Suprapubic skin (tissue), 4 donors: ENCODE measurements around the gene SETD2. TPM values are rescaled to one million over a fixed set of nuclear protein-coding genes. Genes with fewer than 3 reads are reported as not detected.

ENCODE experiments used
- DNase-seq, 2 donors: peaks; one replicate each; pipeline ENCODE4 v3.0.0-alpha.2; 2019; ENCODE audit warnings: low spot score in 2 of 2
- H3K27ac ChIP-seq: fragments of 200-600 bp; sonication (generic); one replicate; pipeline ENCODE4 v1.5.1; 2019
- H3K27me3 ChIP-seq: fragments of 200-600 bp; sonication (generic); one replicate; pipeline ENCODE4 v1.5.1; 2019
- H3K36me3 ChIP-seq: fragments of 200-600 bp; sonication (generic); one replicate; pipeline ENCODE4 v1.5.1; 2019
- H3K4me1 ChIP-seq: fragments of 200-600 bp; sonication (generic); one replicate; pipeline ENCODE4 v1.5.1; 2019
- H3K4me3 ChIP-seq: fragments of 200-600 bp; sonication (generic); one replicate; pipeline ENCODE4 v1.5.1; 2019; ENCODE audit warnings: mild to moderate bottlenecking
- H3K9me3 ChIP-seq: fragments of 200-600 bp; sonication (generic); one replicate; pipeline ENCODE4 v1.5.1; 2019
- CTCF ChIP-seq, 2 donors: fragments of 200-600 bp in 1 of 2; fragments of 450-650 bp in 1 of 2; sonication (generic) in 1 of 2; IDR thresholded peaks; one replicate each; pipeline ENCODE4 v1.5.1; 2016 to 2019; ENCODE audit warnings: antibody characterized with exemption in 2 of 2, mild to moderate bottlenecking in 1 of 2, moderate library complexity in 1 of 2
- EP300 ChIP-seq: sonication (generic); formaldehyde crosslinking; IDR thresholded peaks from one replicate; pipeline ENCODE4 v1.6.1; 2017; ENCODE audit warnings: antibody characterized with exemption
- POLR2A ChIP-seq, 2 donors: fragments of 450-650 bp; IDR thresholded peaks; one replicate each; pipeline ENCODE4 v1.6.1; 2017; ENCODE audit warnings: antibody characterized with exemption in 2 of 2, mild to moderate bottlenecking in 2 of 2, moderate library complexity in 2 of 2
- POLR2AphosphoS5 ChIP-seq, 3 donors: sonication (generic); formaldehyde crosslinking; IDR thresholded peaks; one replicate each; pipeline ENCODE4 v1.6.1; 2017; ENCODE audit warnings: antibody characterized with exemption in 3 of 3
- WGBS: methylation state at CpG from one replicate; pipeline ENCODE4 v1.1.5; 2018; 5-methylcytosine and 5-hydroxymethylcytosine counted together
- total RNA-seq, 4 donors: library from RNA; depleted of rRNA; stranded (reverse); fragments of >200 nt; gene quantifications; one replicate each; pipeline ENCODE4 v1.1.0, GENCODE V29; 2016

SETD2 gene
- total RNA-seq, 4 donors from 2014 or later: 41.4 to 78.6 (median 53.4) TPM

GRCh38 chr3:46999516-47000197, 164.3 kb downstream of the SETD2 start:
- WGBS: 93% methylated on average over 14 of the region's 14 CpGs

GRCh38 chr3:46998852-46999515, 164.9 kb downstream of the SETD2 start:
- no peak for TF ChIP-seq EP300
- no peak for TF ChIP-seq POLR2AphosphoS5 (IDR thresholded peaks at IDR 0.05)
- TF ChIP-seq CTCF (IDR thresholded peaks at IDR 0.05): no peak
- TF ChIP-seq POLR2A (IDR thresholded peaks at IDR 0.05): no peak
- 100% methylated on average over 1 of the region's 22 CpGs for WGBS
- no peak for DNase-seq
- H3K9me3 ChIP-seq: no peaks in the 10 kb centered on the region
- H3K4me1 ChIP-seq: no peaks in the 10 kb centered on the region
- no peaks in the 10 kb centered on the region for H3K27me3 ChIP-seq
- H3K27ac ChIP-seq: no peak overlapping the region
- peaks cover 89% of the 10 kb centered on the region for H3K36me3 ChIP-seq
- H3K4me3 ChIP-seq: no peak overlapping the region

More at GRCh38 chr3:46999516-47000197, 164.3 kb downstream of the SETD2 start:
- no peak overlapping the region for H3K27ac ChIP-seq
- peaks cover 89% of the 10 kb centered on the region for H3K36me3 ChIP-seq
- no peaks in the 10 kb centered on the region for H3K9me3 ChIP-seq
- H3K27me3 ChIP-seq: no peaks in the 10 kb centered on the region
- DNase-seq: no peak
- no peaks in the 10 kb centered on the region for H3K4me1 ChIP-seq
- H3K4me3 ChIP-seq: no peak overlapping the region
- no peak for TF ChIP-seq POLR2AphosphoS5 (IDR thresholded peaks at IDR 0.05)
- TF ChIP-seq EP300: no peak
- no peak for TF ChIP-seq POLR2A (IDR thresholded peaks at IDR 0.05)
- TF ChIP-seq CTCF (IDR thresholded peaks at IDR 0.05): no peak

- TF ChIP-seq POLR2AphosphoS5 (IDR thresholded peaks at IDR 0.05): no peak
- TF ChIP-seq EP300: no peak
- TF ChIP-seq CTCF (IDR thresholded peaks at IDR 0.05): peak; percentile 50 to 69
- TF ChIP-seq POLR2A (IDR thresholded peaks at IDR 0.05): no peak
- Histone ChIP-seq H3K9me3 (no peaks in the 10 kb centered on the region), H3K36me3 (peaks cover 87% of the 10 kb centered on the region), H3K4me1 (no peaks in the 10 kb centered on the region), H3K4me3 (no peak overlapping the region), H3K27me3 (no peaks in the 10 kb centered on the region), H3K27ac (no peak overlapping the region)
- no peak for DNase-seq
- 75% methylated on average over 11 of the region's 27 CpGs for WGBS
Observed at GRCh38 chr3:46998121-46998851, 165.6 kb downstream of the SETD2 start.

GRCh38 chr3:46997453-46998091, 166.3 kb downstream of the SETD2 start:
- DNase-seq: no peak
- Histone ChIP-seq H3K4me3 (no peak overlapping the region), H3K27ac (no peak overlapping the region), H3K4me1 (no peaks in the 10 kb centered on the region), H3K9me3 (no peaks in the 10 kb centered on the region), H3K36me3 (peaks cover 87% of the 10 kb centered on the region), H3K27me3 (no peaks in the 10 kb centered on the region)
- TF ChIP-seq CTCF (IDR thresholded peaks at IDR 0.05) (no peak), POLR2A (IDR thresholded peaks at IDR 0.05) (no peak), POLR2AphosphoS5 (IDR thresholded peaks at IDR 0.05) (no peak), EP300 (no peak)
- WGBS: 85% methylated on average over 4 of the region's 13 CpGs
